ENCODE measurements around the gene ATE1.

ATE1 gene

DNA sequence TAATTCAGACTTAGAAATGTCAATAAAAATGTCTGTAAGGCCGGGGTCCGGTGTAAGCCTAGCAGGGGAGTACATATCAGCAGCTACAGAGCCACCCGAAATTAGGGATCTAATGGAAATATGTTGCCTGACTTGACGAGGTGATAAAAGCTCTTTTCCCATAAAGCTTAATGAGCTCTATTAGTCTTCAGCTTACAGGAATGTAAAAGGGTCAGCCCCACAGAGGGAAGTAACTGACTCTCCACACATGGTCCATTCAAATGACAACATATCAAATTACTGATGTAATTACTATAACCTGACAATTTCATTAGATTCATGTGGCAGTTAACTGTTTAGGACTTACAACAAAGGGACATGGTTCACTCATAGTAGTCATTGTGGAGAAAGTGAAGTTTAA lies 62.3 kb downstream of the ATE1 start:
- no peak for DNase-seq

DNA sequence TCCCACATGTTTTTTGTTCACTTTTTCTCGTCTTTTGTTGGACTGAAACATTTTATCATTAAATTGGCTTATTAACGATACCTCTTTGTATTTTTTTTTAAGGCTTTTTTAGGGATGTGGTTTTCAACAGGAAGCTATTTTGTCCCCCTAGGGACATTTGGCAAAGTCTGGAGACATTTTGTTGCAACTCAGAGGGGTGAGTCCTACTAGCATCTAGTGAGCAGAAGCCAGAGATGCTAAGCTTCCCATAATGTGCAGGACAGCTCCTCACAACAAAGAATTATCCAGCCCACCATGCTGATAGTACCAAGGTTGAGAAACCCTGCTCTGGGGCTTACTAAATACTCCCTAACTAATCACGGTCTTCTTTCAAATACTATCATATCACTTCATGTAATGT lies 63.2 kb downstream of the ATE1 start:
- DNase-seq: no peak

DNA sequence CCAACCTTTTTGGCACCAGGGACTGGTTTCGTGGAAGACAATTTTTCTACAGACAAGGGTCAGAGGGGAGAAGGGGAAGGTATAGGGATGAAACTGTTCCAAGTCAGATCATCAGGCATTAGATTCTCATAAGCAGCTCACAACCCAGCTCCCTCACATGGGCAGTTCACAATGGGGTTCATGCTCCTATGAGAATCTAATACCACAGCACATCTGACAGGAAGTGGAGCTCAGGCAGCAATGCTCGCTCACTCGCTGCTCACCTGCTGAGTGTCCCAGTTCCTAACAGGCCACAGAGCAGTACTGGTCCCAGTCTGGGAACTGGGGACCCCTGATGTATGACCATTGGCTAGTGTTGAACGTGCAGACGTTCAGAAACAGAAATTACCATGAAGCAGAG lies 63.7 kb downstream of the ATE1 start:
- no peak for DNase-seq

DNA sequence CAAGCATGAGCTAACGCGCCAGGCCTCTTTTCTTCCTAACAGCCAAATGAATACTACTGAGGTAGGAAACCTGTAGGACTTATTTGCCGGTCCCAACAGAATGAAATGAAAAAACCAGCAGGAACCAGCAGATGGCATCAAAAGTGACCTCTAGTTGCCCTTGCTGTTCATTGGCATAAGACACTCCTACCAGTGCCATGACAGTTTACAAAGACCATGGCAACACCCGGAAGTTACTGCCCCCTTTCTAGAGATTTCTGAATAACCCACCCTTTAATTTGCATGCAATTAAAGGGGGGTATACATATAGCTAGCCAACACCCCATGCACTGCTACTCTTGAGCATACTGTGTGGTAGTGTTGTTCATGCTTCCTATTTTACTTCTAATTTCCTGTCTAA lies 65.2 kb downstream of the ATE1 start:
- no peak for DNase-seq

DNA sequence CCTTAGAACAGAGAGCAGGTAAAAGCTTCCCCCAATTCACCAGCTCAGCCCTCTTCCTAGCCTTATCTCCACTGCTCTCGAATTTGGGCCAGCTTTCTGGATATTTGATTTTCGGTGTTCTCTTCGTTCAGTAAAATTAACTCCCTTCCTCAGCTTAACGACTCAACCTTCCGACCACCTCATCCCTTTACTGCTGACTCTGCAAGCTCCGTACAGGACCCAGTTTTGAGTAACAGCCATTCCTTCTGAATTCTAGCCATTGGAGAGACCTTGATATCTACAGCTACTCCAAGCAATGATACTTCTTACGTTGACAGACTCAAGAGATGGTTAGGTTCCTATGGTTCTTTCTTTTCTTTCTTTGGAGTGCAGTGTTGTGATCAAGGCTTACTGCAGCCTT lies 65.8 kb downstream of the ATE1 start:
- no peak for DNase-seq

DNA sequence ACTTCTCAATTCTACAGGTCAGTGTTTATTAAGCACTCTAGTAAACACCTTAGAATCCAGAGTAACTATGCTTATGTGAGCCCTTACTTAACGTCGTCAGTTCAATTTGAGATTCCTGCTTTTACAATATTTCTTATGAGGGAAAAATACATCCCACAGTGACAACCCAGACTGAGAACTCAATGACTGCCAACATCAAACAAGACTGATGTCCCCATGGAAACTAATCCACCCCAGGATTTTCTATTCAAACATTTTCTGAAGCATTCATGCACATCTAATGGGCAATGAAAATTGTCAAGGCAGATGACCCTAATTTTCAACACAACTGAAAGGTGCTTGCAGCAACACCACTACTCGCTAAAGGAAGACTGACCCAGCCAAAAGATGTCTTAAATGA lies 67.0 kb downstream of the ATE1 start:
- no peak for DNase-seq

DNA sequence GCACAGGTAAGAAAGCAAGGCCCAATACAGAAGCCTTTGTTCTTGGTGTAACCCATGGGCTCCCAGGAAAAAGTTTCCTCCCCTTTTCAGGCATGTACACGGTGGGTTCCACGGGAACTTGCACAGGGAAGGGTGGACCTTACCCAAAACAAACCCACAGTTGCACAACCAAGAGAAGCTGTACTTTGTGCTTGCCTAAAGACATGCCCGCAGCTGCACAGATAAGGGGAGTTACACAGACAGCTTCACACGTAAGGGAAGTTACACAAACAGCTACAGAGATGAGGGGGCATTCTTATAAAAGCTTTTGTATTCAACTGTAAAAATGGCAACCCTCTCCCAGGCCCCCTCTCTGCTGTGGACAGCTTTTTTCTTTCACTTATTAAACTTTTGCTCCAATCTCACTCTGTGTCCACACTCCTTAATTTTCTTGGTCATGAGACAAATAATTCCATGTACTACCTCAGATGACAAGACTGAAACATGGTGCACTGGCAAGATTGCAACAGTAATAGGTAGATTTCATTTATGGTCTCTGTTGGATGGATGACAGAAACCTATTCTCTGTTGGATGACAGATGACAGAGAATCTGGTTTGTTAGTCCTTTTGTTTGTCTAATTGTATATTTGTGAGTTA lies 72.9 kb downstream of the ATE1 start:
- DNase-seq: no peak

DNA sequence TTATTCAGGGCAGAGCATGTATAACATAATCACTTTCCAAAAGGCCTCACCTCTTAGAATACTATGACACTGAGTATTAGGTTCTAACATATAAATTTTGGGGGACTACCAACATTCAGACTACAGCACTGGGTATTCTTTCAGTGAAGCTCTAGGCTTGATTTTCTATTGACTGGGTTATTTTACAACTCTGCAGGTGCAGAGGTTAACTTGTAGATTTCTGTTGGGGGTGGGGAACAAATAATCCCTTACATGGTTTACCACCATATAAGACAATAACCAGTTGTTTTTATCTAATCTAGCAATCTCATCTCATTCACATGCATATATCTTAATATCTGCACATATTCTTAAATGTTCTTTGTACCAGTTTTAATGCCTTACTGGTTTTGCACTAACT lies 73.9 kb downstream of the ATE1 start:
- DNase-seq: no peak

DNA sequence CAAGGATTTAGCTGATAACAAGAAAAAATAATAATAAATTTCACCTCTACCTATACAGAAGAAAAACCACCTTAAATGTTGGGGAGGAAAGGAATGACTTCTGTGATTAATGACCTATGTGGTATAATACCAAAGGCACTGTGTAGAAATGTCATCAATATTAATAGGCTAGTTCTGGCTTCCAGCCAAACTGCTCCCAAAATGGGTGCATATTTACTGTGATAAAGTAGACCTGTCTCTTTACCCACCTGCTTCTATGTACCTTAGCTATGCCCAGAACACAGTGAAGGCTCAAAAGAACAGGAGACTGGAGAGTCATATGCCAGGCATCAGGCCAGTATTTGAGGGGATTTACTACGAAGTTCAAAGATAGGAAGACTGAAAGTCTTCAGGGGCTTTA lies 76.0 kb downstream of the ATE1 start:
- no peak for DNase-seq

DNA sequence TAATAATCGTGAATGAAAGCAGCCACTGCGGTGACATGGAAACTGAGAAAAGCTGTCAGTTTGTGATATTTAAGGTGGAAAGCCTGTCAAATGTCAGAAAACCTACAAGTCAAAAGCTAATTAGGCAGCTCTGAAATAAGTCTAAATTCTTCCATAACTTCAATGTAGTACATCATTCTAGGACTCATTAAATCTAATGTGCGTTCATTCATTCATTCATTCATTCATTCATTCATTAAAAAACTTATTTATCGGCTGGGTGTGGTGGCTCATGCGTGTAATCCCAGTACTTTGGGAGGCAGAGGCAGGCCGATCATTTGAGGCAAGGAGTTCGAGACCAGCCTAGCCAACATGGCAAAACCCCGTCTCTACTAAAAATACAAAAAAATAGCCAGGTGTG lies 79.7 kb downstream of the ATE1 start:
- no peak for DNase-seq

DNA sequence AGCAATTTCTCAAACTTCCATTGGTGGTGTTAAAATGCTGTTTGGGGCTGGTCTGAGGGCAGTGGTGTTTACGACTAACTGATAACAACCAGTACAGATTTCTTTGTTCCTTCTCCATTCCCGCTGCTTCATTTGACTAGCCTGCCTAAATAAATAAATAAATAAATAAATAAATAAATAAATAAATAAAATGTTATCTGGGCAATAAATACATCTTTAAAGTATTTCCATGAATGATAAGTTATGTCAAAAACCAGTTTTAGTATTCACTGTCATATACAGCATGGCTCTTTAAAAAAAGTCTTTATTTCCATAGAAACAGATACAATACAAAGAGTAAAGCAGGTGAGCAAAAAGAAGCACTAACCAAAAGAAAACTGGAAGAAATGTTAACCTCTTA lies 81.3 kb downstream of the ATE1 start:
- no peak for DNase-seq

DNA sequence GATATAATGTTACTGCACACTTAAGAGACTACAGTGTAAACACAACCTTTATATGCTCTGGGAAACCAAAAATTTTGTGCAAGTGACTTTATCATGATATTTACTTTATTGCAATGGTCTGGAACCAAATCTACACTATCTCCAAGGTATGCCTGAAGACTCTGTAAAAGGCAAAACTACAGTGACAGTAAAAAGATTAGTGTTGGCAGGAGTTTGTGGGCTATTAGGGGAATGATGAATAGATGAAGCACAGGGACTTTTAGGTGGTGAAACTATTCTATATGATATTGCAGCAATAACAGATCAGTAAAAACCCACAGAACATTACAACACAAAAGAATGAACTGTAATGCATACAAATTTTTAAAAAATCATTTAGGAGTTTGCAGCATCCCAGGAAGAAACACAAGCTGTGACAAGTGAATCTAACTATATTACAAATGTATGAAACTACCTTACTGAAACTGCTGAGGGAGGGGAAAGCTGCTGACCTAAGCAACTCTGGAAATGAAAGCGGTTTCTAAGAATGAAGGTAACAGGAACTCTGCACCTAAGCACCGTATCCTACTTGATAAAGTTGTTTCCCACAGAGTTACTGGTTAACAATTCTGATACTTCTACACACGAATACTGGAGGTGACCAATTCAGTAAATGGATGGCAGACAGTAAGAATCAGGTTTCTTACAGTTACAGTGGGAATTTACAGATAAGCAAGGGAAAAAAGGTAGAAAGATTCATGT lies 82.6 kb downstream of the ATE1 start:
- no peak for DNase-seq

DNA sequence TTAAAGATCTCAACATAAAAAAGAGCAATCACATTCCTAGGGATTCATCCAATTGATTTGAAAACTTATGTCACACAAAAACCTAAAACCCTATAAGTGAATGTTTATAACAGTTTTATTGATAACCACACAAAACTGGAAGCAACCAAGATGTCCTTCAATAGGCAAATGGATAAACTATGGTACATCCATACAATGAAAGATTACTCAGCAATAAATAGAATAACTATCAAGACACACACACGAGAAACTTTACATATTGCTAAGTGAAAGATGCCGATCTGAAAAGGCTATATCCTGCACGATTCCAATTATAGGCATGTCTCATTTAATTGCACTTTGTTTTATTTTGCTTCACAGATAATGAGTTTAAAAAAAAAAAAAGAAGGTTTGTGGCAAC lies 83.3 kb downstream of the ATE1 start:
- no peak for DNase-seq

DNA sequence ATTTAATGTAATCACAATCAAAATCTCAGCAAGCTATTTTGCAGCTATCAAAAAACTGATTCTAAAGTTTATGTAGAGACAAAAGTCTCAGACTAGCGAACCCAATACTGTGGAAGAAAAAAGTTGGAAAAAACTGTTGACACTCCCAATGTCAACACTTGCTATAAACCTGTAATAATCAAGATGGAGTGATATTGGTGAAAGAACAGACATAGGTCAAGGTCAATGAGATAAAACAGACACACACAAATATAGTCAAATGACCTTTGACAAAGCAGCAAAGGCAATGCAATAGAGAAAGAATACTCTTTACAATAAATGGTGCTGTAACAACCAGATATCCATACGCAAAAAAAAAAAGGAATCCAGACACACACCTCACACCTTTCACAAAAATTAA lies 84.5 kb downstream of the ATE1 start:
- no peak for DNase-seq

DNA sequence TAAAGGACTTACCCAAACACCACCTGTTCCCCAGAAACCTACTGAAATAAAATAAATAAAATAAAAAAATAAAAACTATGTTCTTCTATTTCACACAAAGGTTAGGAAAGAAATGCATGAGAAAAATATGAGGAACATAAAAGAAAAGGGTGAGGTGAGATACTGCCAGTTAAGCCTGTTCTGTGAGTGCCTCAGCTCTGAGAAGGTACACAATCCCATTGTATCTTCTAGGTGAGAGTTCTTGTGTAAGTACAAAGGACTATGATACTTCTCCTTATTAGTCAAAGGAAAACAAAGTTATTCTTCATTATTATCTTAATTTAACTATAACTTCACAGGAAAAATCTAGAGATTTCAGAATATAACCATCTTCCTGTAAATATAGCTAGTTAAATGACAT lies 86.0 kb downstream of the ATE1 start:
- no peak for DNase-seq

DNA sequence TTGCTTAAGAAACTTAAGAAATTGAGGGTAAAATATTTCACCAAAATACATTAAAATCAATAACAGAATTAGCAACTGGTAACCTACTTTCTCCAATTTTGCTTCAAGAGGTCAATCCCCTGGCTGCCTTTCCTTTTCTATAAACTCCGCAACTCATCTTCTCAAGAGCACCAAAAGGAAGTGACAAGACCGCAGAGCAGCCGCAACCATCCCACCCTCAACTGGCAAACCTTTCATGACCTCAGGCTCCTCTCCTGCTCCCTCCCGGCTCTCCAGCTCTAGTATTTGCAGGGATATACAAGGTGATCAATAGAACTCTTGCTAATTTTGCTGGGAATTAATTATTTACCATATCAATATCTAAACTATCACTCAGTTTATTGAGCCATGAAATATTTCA lies 88.9 kb downstream of the ATE1 start:
- DNase-seq: no peak

DNA sequence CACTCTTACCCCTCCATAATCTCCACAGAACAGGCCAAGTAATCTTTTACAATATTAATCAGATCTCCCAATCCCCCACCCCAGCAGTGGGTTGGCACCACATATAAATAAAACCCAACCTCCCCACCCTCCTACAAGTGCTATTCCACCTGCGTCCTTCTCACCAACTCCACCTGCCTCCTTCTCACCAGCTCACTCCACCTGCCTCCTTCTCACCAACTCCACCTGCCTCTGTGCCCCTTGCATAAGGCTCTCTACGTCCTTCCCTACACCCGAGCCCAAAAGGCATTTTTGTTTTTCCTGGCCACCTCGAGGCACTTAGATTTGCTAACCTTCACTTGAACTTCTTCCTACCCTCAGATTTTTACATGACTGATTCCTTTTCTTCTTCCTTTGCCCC lies 89.7 kb downstream of the ATE1 start:
- DNase-seq: no peak

DNA sequence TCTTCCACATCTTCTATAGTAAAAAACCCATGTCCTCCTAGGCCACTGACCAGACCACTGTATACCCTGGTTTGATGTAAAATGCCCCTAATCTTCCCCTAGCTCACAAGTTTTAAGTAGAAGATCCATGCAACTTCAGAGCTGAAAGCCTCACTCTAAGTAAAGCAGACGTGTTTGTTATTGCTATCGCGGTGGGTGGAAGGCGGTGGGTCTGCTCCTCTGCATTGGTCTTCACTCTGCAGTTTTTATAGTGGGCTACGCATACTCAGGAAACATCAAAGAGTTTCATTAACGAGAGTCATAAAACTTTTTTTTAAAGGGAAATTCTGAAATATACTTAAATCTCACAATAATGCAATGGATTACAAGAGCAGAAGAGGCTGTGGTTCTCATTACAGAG lies 91.7 kb downstream of the ATE1 start:
- DNase-seq: no peak

DNA sequence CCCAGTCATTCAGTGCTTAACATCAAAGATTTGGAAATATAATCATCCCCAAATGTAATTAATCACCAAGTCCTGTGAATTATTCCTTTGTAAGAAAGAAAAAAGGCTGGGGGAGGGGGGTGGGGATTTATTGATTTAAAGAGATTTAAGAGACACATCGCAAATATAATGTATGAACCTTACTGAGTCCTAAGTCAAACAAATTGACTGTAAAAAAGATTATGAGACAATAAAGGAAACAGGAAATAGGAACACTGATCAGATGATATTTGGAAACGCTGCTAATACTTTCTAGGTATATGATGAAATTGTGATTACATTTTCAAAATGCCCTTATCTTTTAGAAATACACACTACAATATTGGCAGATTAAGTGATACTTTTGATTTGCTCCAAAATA lies 92.5 kb downstream of the ATE1 start:
- no peak for DNase-seq

DNA sequence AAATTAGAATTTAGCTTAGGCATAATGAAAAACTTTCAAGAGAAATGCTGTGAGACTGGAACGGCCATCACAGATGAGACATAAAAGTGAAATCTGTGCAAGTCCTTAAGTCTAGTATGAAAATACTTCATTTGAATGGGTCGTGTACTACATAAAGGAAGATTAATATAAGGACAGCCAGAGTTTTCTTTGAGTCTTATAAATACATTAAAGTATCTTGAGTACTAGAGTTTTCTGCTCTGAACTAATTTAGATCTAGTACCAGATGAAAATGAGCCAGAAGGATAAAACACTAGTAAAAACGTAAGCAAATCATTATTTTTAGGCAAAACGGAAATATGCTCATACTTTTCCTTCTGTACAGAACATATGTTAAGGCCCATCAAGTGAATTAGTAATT lies 93.1 kb downstream of the ATE1 start:
- DNase-seq: no peak

DNA sequence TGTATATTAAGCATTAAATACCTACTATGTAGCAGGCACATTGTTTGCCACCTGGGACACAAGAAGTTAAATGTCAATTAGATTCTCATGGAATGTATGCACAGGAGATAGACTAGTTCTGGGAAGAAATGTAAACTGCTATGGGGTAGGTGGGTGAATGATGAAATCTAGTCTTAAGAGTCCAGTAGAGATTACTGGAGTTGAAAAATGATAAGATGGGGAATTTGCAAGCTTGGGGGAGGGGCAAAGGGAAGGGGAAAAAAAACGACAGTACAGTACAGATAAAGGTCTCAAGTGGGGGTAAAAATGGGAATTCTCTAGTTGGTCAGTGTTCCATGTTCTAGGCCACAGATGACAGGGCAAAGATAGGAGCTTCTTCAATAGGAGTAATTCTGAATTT lies 94.4 kb downstream of the ATE1 start:
- DNase-seq: no peak

DNA sequence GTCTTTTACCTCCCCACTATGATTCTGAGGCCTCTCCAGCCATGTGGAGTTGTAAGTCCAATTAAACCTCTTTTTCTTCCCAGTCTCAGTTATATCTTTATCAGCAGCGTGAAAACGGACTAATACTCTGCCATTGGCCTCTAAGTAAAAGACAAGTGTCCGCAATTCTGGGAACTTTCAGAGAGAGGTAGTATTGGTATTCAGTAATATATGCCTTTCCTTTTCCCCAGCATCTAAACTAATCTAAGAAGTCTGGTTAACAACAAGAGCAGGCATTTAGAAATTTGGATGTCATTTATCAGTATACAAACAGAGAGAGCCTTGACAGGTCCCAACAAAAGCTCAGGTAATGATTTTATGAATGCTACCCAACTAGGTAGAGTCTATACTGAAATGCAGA lies 95.2 kb downstream of the ATE1 start:
- DNase-seq: no peak

DNA sequence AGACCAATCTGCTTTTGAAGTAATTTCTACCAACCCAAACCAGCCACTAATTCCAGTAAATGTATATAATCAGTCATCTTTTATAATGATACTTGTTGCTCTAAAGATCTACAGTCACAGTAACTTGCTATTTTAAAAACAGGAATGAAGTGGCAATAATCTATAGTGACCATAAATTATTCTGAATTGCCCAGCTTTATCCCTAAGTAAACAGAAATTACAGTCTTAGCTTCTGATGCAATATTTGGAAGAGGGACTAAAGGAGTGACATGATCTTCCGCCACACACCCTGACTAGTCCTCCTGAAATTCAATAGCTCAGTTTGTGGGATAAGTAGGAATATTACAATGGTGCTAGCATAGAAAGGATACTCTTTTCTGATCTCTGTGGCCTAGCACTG lies 96.1 kb downstream of the ATE1 start:
- DNase-seq: no peak

DNA sequence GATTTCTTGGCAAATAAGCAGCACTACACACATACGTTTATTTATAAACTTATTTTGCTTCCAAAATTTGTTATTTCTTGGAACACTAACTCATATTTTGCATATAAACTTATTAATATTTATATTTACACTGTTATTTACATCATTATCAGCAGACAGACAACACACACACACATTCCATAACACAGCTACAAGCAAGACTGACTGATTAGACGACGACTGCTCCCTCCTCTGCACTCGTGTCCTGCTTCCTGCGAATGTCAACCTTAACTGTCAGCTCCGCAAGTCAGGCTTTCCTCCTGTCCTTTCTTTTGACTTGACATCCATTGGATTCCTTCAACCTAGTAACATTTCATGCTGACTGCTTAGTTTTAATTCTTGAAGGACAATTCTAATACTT lies 96.6 kb downstream of the ATE1 start:
- no peak for DNase-seq

DNA sequence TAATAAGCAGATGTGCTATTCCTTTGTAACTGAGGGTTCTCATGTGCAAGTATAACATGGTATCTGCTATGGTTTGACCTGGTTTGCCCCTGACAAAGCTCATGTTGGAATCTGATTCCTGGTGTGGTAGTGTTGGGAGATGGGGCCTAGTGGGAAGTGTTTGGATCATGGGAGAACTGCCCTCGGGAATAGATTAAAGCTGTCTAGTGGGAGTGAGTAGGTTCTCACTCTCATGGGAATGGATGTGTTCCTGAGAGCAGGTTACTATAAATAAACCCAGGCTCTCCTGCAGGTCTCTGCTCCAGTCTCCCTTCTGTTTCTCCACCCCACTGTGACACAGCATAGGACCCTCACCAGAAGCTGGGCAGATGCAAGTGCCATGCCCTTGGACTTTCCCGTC lies 97.7 kb downstream of the ATE1 start:
- no peak for DNase-seq
